Caki2 (cell line): ENCODE data around the gene AKT1S1. TPM values are rescaled to one million over a fixed set of nuclear protein-coding genes. Genes with fewer than 3 reads are reported as not detected.

Experiments used
- DNase-seq: peaks from one replicate; pipeline ENCODE4 v3.0.0-alpha.2; 2015; ENCODE audit warnings: low read depth
- in situ Hi-C: cut with HindIII; loops from 2 replicates; pipeline ENCODE4 v1.10.0; 2016; ENCODE audit warnings: low sequenced_read_pairs, low pct_unique_long_range_greater_than_20kb, mixed read lengths
- total RNA-seq: library from RNA; depleted of rRNA; stranded (reverse); fragments of >200 nt; shearing (Covaris generic); gene quantifications from 2 replicates; pipeline ENCODE4 v1.2.3, GENCODE V29; 2014; ENCODE audit warnings: low replicate concordance

The AKT1S1 gene
- total RNA-seq, 1 experiment from 2014 or later: 12.9 TPM

DNA sequence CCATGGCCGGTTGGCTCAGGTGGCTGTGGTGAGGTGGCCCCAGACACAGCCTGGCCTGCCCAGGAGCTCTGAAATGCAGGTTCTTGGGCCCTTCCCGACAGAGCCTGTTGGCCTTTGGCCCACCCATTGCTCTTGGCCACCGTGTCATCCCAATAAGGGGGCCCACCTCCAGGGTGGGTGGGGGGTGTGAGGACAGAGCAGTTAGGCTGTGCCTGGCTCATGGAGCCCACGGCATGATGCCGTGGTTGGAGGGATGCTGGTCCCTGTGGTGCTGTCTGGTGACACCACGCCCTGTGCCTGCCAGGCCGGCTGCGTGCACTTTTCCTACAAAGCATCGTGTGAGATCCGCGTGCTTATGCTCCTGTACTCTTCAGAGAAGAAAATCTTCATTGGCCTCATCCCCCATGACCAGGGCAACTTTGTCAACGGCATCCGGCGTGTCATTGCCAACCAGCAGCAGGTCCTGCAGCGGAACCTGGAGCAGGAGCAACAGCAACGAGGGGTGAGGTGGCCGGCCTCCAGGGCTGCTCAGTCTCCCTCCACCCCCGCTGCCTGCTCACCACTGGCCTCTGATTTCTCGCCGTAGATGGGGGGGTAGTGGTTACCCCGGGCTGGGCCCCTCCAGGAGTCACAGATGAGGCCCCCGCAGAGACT lies 17.3 kb downstream of the AKT1S1 start:
- DNase-seq: no peak
- in situ Hi-C loops: no loop called here

DNA sequence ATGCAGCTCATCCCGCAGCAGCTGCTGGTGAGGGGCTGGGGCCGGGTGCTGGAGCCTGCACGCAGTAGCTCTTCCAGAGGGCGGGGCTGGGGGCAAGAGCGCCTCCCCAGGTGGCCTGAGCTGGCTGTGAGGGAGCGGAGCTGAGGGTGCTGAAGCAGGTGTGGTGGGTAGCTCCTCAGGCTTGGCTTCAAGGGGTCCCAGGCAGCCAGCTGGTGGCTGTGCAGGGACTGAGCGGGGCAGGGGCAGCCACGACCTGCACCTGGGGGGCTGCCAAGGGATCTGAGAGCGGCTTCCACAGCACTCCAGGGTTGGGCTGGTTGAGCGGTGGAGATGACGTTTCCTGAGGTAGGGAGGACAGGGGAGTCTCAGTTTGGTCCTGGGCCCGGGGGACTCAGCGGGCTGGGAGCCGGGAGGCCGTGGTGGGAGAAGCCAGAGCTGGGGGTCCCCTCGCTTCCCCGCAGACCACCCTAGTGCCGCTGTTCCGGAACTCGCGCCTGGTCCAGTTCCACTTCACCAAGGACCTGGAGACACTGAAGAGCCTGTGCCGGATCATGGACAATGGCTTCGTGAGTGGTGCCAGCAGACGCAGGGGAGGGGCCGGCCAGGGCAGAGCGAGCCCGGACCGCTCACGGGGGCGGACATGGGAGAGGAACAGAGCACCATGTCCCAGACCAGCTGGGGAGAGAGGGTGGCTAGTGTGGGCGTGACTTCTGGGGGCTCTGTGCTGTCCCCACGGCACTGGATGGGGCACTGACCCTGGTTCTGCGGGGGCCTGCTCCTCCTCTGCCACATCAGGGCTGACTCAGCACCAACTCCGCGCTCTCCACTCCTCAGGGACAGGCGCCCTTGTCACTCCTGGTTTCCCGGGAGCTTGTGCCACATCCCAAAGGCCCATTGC lies 18.8 kb downstream of the AKT1S1 start:
- in situ Hi-C loops: no loop called here
- no peak for DNase-seq

- no peak for DNase-seq
- in situ Hi-C loops: no loop called here
These were observed 19.4 kb downstream of the AKT1S1 start for GRCh38 chr19:49857838-49858087.

DNA sequence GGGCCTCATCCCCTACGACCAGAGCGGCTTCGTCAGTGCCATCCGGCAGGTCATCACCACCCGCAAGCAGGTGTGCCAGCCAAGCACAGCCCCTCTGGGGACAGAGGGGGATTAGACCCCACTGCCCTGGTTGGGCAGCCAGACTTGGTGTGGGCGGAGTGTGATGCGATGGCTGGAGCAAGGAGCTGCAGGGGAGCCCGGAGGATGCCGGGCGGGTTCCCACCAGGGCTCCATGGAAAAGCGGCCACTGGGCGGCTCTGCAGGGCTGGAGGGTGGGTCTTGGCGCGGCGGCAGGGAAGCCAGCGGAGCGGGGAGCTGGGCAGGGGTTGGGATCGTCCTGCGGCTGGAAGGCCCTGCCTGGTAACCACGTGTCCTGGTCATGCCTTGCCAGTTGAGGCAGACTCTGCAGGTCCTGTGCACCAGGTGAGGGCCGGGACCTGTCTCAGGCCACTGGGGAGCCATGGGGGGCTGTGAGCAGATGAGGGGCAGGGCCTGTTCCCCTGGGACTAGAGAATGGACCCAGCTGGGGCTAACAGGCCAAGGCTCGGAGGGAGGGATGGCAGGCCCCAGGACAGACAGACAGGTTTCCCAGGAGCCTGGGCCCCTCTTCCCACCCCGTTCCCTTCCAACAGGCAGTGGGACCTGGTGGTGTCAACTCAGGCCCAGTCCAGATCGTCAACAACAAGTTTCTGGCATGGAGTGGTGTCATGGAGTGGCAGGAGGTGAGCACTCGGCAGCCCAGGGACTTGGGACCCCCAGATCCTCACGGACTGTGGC lies 19.9 kb downstream of the AKT1S1 start:
- DNase-seq: no peak
- in situ Hi-C loops: no loop called here

DNA sequence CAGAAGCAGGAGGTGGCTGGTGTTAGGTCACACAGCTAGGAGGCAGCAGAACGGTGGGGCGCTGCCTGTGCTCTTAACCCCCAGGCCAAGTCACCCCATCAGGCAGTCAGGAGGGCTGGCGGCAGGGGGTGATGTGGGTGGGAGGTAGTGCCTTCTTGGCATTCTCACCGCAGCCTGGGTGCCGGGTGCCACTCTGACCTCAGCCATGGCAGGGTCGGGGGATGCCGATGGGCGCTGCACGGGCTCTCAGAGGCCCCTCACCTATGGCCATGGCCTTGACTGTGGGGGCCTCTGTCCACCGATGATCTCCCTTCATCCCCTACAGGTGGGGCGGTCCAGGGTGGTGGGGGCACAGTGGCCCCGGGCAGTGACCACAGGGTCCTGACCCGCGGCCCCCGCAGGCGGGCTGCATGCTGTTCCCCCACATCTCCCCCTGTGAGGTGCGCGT lies 20.6 kb downstream of the AKT1S1 start:
- in situ Hi-C loops: no loop called here
- DNase-seq: no peak

DNA sequence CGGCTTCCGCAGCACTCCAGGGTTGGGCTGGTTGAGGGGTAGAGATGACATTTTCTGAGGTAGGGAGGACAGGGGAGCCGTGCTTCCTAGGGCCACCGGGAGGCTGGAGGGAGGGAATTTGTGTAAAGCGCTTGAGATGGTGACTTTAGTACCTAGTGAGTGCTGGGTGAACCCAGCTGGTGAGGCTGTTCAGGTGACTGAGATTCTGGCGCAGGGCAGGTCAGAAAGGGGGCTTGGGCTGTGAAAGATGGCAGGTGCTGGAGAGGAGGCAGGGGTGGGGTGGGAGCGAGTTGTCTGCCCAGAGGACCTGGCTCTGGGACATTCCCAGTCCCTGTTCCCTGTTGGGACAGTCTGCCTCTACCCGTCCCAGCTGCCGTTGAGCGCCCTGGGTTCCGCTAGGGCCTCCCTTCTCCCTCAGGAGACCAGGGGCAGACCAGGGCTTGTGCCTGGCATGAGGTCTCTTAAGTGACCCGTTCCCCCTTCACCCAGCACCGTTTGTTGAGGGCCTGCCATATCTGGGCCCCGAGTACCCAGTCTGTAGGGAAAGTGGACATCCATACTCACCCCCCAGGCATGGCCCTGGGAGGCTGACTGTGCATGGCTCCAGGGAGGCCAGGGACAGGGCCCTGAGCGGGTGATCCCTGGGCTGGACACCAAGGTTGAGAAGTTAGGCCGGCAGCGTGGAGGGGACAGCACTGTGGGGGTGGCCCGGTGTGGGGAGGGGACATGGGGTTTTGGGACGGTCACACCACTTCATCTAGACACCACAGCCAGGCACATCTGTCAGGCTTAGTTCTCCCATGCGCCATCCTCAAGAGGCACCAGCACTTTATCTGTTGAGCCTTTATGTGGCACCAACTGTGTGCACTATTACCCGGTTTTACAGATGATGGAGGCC lies 21.2 kb downstream of the AKT1S1 start:
- in situ Hi-C loops: no loop called here
- DNase-seq: no peak

DNA sequence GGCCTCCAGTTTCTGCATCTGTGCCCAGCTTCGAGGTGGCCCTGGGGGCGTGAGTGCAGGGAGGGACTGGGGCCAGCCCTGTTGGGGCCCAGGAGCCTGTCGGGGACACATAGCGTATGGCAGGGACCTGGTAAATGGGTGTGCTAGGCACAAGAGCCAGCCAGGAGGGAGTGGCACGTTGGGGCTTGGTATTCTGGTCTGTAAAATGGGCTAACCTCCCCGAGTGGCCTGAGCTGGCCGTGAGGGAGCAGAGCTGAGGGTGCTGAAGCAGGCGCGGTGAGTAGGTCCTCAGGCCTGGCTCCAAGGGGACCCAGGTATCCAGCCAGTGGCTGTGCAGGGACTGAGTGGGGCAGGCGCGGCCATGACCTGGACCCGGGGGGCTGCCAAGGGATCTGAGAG lies 21.9 kb downstream of the AKT1S1 start:
- DNase-seq: no peak
- in situ Hi-C loops: no loop called here

- DNase-seq: no peak
- in situ Hi-C loops: no loop called here
These were observed 22.5 kb downstream of the AKT1S1 start for GRCh38 chr19:49854378-49855263.

GRCh38 chr19:49853852-49854377 lies 23.2 kb downstream of the AKT1S1 start:
- in situ Hi-C loops: no loop called here

GRCh38 chr19:49852631-49853126 lies 24.5 kb downstream of the AKT1S1 start:
- DNase-seq: no peak
- in situ Hi-C loops: no loop called here

More at GRCh38 chr19:49853852-49854377, 23.2 kb downstream of the AKT1S1 start:
- no peak for DNase-seq

GRCh38 chr19:49851456-49852259 lies 25.5 kb downstream of the AKT1S1 start:
- in situ Hi-C loops: no loop called here
- no peak for DNase-seq

GRCh38 chr19:49850487-49851342 lies 26.4 kb downstream of the AKT1S1 start, which contains the start of gene PTOV1:
PTOV1 (plus strand) TSS chr19:49851159.
- in situ Hi-C loops: no loop called here
- peak; percentile 92 for DNase-seq

DNA sequence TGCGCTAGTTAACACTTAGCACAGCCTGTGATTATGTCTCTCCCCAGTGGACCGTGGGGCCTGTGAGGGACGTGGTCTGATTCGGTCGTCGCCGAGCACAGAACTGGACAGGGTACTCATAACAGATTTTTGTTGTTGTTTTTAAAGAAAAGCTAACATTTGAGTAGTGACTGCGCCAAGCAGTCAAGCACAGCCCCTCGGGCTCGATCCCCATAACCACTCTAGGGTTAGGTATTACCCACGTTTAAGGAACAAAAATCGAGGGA lies 27.0 kb downstream of the AKT1S1 start:
- no peak for DNase-seq
- in situ Hi-C loops: no loop called here

- peak; percentile 19 for DNase-seq
- in situ Hi-C loops: no loop called here
These were observed 27.5 kb downstream of the AKT1S1 start for GRCh38 chr19:49849433-49850220.

DNA sequence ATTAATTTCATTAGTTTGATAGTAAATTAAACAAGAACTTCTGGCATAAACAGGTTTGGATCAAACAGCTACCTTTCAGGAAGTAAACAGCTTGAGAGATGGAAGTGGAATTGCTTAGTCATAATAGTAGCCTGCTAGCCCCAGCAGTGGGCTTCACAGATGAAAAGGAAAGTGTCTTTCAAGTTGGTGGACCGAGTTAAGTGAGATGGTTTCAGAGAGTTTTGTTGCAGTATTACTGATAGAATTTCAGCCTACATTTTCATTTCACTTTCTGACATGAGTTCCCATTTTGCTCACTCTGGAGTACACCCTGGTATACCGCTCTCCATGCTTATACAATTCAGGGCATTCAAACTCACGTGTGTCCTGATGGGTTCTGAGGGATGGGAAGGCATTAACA lies 28.2 kb downstream of the AKT1S1 start:
- no peak for DNase-seq
- in situ Hi-C loops: no loop called here
